ENCODE results near the gene GOT1.

Gene GOT1

GRCh38 chr10:99435986-99436638 lies 5.7 kb upstream of the GOT1 start:
- in situ Hi-C loops (cut with HindIII; ENCODE audit: low sequenced_read_pairs): loop anchor here (5.0 kb wide), 1 partner anchor 49 kb away; no protein-coding TSS in a partner anchor

- in situ Hi-C loops (cut with HindIII; ENCODE audit: low sequenced_read_pairs): no loop called here
These were observed 3.1 kb upstream of the GOT1 start for GRCh38 chr10:99433378-99434020.

- in situ Hi-C loops (cut with HindIII; ENCODE audit: low sequenced_read_pairs): no loop called here
These were observed 2.5 kb upstream of the GOT1 start for GRCh38 chr10:99432881-99433280.

GRCh38 chr10:99432047-99432446 lies 1.6 kb upstream of the GOT1 start:
- in situ Hi-C loops (cut with HindIII; ENCODE audit: low sequenced_read_pairs): no loop called here

GRCh38 chr10:99431190-99431760 lies 851 bp upstream of the GOT1 start:
- in situ Hi-C loops (cut with HindIII; ENCODE audit: low sequenced_read_pairs): no loop called here

GRCh38 chr10:99430116-99430450 lies 341 bp downstream of the GOT1 start:
- in situ Hi-C loops (cut with HindIII; ENCODE audit: low sequenced_read_pairs): no loop called here

- in situ Hi-C loops (cut with HindIII; ENCODE audit: low sequenced_read_pairs): loop anchor here (5.0 kb wide), 1 partner anchor 33 kb away; no protein-coding TSS in a partner anchor
These were observed 818 bp downstream of the GOT1 start for GRCh38 chr10:99429517-99430095.

- in situ Hi-C loops (cut with HindIII; ENCODE audit: low sequenced_read_pairs): loop anchor here (5.0 kb wide), 1 partner anchor 35 kb away; no protein-coding TSS in a partner anchor
These were observed 2.7 kb downstream of the GOT1 start for GRCh38 chr10:99427566-99428190.

GRCh38 chr10:99426689-99427088 lies 3.7 kb downstream of the GOT1 start:
- in situ Hi-C loops (cut with HindIII; ENCODE audit: low sequenced_read_pairs): loop anchor here (5.0 kb wide), 1 partner anchor 36 kb away; no protein-coding TSS in a partner anchor

- in situ Hi-C loops (cut with HindIII; ENCODE audit: low sequenced_read_pairs): loop anchor here (5.0 kb wide), 1 partner anchor 37 kb away; no protein-coding TSS in a partner anchor
These were observed 5.2 kb downstream of the GOT1 start for GRCh38 chr10:99425204-99425603.

- in situ Hi-C loops (cut with HindIII; ENCODE audit: low sequenced_read_pairs): loop anchor here (5.0 kb wide), 1 partner anchor 38 kb away; no protein-coding TSS in a partner anchor
These were observed 5.8 kb downstream of the GOT1 start for GRCh38 chr10:99424656-99425055.

- in situ Hi-C loops (cut with HindIII; ENCODE audit: low sequenced_read_pairs): no loop called here
These were observed 7.8 kb downstream of the GOT1 start for GRCh38 chr10:99422529-99423096.

GRCh38 chr10:99421233-99421739 lies 9.1 kb downstream of the GOT1 start:
- in situ Hi-C loops (cut with HindIII; ENCODE audit: low sequenced_read_pairs): no loop called here

- in situ Hi-C loops (cut with HindIII; ENCODE audit: low sequenced_read_pairs): no loop called here
These were observed 10.7 kb downstream of the GOT1 start for GRCh38 chr10:99419688-99420087.

- in situ Hi-C loops (cut with HindIII; ENCODE audit: low sequenced_read_pairs): no loop called here
These were observed 11.4 kb downstream of the GOT1 start for GRCh38 chr10:99418910-99419624.

- in situ Hi-C loops (cut with HindIII; ENCODE audit: low sequenced_read_pairs): no loop called here
These were observed 18.3 kb downstream of the GOT1 start for GRCh38 chr10:99412099-99412498.

GRCh38 chr10:99411546-99411945 lies 18.9 kb downstream of the GOT1 start:
- in situ Hi-C loops (cut with HindIII; ENCODE audit: low sequenced_read_pairs): no loop called here

GRCh38 chr10:99410876-99411275 lies 19.5 kb downstream of the GOT1 start:
- in situ Hi-C loops (cut with HindIII; ENCODE audit: low sequenced_read_pairs): no loop called here

GRCh38 chr10:99410146-99410545 lies 20.3 kb downstream of the GOT1 start:
- in situ Hi-C loops (cut with HindIII; ENCODE audit: low sequenced_read_pairs): no loop called here

- in situ Hi-C loops (cut with HindIII; ENCODE audit: low sequenced_read_pairs): no loop called here
These were observed 24.3 kb downstream of the GOT1 start for GRCh38 chr10:99406149-99406548.
